GM18499 (cell line): Measurements from ENCODE around the gene PPIE.

ENCODE experiments used
- ATAC-seq: cut with Tn5 transposase; IDR thresholded peaks from one replicate; pipeline ENCODE4 v1.9.1; 2021; ENCODE audit warnings: moderate number of reproducible peaks; ENCODE audit not compliant: insufficient read depth, unreplicated experiment

Gene PPIE

DNA sequence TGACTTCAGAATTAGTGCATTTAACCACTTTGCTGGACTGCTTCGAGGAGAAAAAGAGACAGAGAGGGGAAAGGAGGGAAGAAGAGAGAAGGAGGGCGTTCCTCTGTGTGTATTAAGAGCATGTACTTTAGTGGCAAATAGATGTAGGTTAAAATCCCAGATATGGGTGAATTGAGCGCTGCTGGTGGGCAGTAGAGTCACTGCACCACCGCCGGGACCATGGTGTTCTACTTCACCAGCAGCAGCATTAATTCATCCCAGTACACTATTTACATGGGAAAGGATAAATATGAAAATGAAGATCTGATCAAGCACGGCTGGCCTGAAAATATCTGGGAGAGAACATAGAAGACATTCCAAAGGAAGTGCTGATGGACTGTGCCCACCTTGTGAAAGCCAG lies 20.9 kb upstream of the PPIE start:
- ATAC-seq: no peak

DNA sequence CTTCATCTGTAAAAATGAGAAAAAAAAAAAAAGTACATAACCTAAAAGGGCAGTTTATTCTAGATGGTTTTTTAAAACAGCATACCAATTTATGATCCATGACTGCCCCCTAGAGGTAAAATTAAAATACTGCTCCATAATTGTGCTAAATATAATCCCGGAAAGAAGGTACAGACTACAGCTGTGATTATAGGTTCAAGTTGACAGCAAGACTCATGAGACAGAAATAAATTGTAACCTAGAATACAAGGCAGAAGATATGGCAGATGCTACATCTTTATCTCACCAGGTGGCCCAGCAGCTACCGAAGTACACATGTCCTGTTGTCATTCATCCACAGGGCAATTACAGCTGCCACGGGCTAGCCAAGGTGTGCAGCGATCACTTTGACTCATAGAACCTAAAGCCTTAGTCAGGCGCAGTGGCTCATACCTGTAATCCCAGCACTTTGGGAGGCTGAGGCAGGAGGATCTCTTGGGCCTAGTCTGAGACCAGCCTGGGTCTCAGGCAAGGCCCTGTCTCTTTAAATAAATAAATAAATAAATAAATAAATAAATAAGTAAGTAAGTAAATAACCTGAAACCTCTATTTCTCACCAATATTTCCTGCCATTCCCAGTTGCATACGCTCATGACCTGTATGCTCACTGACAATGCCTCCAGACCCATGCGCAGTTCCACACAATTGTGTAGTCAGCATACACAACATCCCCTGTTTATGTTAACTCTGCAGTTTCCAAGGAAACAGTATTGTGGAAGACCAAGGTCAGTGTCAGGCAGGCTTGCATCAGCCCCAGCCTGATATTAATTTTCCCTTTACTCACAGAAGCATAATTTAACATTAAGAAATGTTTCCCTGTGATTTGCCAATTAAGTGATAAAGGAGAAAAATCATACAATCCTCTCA lies 18.3 kb upstream of the PPIE start:
- ATAC-seq: no peak

DNA sequence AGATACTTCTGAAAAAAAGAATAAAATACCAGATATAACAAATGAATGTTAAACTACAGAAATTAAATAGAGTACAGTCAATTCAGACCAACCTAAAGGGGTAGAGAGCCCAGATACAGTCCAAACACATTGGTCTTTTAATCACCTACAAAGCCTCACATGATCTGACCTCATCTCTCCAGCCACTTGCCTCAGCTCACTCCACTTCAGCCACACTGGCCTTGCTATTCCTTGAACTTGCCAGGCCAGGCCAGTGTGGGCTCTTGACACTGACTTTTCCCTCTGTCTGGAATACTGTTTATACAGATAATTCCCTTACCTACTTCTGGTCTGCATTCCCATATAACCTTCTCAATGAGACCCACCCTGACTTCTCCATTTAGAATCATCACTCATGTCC lies 17.0 kb upstream of the PPIE start:
- no peak for ATAC-seq

DNA sequence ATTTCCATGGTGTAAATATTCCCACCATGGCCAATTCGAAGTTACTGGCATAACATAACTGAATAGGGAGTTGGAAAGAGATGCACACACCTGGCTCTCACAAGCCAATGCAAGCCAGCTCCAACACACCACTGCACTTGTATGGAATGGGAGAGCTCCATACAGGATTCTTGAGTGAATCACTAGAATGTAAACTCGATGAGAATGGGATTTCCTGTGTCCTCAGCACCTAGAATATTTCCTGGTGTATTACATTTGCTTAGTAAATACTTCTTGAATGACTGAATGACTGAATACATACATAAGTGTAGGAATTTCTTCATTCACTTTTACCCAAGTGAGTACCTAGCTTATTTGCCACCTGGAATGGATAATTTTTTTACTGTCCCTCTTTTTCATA lies 16.2 kb upstream of the PPIE start:
- no peak for ATAC-seq

DNA sequence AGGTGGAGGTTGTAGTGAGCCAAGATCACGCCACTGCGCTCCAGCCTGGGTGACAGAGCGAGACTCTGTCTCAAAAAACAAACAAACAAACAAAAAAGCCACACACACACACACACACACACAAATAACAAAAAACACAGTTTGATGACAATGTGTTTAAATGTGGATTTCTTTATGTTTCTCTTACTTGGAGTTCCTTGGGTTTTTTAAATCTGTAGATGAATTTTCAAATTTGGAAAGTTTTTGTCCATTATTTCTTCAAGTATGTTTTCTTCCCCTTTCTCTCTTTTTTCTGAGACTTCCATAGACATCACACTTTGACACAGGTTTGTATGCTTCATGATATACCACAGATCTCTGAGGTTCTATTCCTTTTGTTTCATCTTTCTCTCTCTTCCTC lies 12.1 kb upstream of the PPIE start:
- ATAC-seq: no peak

DNA sequence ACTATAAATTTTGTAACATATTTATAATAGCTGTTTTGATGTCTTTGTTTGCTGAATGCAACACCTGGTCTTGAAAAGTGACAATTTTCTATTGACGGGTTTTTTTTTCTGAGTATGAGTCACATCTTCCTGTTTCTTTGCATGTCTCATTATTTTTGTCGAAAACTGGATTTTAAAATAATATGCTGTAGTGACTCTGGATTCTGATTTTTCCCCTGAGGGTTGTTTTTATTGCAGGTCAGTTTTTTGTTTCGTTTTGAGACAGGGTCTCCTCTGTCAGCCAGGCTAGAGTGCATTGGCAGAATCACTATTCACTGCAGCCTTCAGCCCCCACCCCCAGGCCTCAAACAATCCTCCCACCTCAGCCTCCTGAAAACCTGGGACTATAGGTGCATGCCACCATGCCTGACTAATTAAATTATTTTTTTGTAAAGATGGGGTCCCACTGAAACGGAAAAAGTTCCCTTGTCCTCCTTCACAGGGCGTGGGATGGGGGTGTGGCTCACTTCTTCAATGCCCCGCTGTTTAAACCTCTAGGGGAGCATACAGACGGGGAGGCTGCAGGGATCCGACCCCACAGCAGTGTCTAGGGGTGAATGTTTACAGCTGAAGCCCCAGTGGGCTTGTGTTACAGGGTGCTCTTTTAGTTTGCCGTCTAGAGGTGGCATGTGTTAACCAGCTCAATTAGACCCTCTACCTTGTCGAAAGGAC lies 11.3 kb upstream of the PPIE start:
- ATAC-seq: no peak

DNA sequence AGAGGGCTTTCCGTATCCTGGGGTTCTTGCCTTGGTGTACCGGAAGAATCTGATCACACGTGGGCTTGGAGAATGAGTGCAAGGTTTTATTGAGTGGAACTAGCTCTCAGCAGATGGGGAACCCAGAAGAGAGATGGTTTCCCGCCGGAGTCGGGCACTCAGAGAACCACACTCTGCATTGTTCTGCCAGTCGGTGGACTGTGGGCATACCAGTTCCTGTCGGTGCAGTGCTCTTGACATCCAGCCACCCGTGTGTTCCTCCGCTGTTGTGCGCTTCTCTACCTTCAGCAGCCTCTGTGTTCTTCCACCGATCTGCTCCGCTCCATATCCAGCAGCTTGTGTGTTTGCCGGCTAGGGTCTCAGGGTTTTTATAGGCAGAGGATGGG lies 10.8 kb upstream of the PPIE start:
- ATAC-seq: no peak

DNA sequence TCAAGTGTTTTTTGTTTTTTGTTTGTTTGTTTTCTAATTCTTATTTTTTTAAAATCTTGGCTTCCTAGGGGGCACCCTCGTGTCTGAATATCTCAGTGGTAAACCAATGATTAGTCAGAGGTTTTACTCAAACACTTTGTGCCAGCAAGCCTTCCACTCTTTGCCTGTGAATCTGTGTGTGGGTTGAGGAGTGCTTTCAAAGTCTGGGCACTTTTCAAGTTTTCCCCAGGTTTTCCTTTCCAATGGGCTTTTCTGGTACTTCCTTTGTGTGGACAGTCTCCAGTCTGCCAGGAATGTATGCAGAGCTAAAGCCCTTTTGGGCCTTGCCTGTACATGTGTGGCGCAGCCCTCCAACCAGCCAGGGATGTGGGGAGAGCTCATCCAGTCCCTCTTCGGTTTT lies 9.7 kb upstream of the PPIE start:
- ATAC-seq: no peak

DNA sequence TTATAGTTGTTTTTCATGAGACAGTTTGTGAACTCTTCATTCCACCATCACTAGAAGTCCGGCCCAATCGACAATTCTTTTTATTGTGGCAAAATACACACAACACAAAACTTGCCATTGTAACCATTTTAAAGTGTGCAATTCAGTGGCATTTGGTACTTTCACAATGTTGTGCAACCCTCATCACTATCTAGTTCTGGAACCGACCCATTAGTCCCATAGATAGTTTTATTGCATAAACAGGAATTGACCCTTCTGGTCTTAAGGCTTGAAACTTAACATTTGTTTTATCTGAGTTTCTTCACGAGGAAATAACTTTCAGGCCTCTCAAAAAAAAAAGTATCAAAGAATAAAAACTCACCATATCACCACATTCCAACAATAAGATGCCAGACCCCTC lies 8.8 kb upstream of the PPIE start:
- no peak for ATAC-seq

DNA sequence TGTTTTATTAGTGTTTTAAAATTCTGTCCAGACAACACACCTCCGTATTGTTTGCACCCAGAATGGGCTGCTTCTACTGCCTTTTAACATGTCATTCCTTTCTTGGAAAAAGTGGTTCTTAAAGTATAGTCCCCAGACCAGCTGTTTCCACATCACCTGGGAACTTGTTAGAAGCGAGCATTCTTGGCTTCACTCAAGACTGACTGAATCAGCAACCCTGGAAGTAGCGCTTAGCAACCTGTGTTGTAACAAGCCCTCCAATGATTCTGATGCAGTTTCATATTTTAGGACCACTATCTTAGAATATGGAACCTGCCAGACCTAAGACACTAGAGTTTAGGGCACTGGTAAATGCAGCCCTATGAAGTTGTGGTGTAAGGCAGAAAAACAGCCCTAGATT lies 6.0 kb upstream of the PPIE start:
- ATAC-seq: no peak

DNA sequence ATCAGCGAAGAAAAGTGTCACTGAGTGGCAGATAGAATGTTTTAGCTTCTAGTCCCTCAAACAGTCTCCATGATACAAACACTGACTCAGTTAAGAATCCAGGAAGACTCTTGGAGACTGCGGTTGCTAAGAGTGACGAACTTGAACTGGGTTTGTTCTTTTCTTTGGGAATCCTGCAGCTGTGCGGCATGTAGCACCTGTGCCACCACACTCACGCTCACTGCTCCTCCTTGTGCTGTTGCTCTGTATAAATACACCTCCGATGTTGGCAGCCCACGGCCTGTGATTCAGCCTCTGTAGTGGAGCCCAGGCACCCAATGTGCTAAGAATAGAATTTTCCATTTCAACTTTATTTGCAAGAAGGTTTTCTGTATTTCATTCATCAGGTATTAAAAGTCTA lies 5.5 kb upstream of the PPIE start:
- no peak for ATAC-seq

DNA sequence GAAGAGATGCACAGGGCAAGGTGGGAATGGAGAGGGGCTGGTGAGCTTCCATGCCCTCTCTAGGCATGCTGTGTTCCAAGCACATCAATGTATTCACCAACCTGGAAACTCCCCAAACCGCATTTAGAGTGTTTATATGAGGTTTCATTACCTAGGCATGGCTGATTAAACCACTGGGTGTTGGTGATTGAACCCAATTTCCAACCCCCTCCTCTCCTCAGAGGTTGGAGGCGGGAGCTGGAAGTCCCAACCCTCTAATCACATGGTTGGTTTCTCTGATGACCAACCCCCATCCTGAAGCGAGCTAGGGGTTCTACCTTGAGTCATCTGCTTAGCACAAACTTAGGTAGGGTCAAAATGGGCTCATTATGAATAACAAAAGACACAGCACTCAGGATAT lies 3.0 kb upstream of the PPIE start:
- ATAC-seq: no peak

DNA sequence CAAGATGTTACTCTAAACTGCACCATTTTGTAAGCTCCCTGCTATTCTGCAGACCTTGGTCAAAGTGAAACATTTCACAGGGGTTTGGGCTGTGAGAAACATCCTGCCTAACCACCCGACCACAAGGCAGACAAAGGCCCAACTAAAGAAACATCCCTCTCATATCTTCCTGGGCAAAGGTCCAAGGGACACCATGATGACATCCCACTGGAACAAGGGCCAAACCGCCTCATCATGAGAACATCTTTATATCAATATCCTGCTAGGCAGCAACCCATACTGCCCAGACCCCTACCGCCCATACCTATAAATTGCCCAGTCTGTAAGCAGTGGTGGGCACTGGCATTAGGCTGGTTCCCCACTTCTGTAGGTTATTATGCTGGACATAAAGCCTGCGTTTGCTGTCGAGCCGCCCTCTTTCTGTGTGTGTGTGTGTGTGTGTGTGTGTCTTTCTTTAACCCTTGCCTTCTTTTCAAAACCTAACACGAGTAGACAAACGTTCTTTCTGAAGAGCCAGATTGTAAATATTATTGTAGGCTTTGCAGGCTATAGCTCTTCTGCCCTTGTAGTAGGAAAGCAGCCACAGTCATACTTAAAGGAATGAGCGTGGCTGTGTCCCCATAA lies 1.0 kb upstream of the PPIE start:
- ATAC-seq: no peak

DNA sequence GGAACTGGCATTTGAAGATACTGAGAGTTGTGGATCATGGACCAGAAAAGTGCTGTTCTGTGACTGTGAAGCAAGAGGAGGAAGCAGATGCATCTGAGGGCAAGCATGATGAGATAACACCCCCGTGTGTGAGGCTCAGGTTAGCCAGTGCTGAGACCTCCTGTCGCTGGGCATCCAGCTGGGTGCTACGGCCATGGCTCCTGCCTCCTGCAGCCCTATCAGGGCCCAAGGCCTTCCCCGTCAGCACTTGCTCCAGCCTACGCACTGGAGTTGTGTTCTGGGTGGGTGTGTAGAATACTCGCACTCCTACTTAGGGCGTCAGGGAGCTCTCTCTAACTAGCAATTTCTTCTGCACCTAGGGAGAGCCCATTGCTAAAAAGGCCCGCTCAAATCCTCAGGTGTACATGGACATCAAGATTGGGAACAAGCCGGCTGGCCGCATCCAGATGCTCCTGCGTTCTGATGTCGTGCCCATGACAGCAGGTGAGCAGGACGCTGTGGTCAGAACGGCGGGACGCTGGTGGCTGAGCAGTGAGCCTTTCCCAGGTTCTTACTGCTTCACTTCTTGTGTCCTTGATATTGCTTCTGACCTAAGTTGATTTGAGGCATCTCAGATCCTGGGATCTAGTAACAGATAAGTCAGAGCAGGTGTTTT lies 6.5 kb downstream of the PPIE start:
- no peak for ATAC-seq

DNA sequence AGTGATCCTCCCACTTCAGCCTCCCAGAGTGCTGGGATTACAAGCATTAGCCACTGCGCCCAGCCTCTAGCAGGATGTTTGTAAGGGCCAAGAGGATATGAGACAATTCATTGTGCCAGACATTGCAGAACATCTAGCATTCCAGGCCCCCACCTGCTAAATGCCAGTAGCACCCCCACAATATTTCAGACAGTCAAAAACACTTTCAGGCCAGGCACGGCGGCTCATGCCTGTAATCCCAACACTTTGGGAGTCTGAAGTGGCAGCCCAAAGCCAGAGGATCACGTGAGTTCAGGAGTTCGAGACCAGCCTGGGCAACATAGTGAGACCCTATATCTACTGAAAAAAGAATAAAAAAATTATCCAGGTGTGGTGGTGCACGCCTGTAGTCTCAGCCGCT lies 12.9 kb downstream of the PPIE start:
- ATAC-seq: no peak

DNA sequence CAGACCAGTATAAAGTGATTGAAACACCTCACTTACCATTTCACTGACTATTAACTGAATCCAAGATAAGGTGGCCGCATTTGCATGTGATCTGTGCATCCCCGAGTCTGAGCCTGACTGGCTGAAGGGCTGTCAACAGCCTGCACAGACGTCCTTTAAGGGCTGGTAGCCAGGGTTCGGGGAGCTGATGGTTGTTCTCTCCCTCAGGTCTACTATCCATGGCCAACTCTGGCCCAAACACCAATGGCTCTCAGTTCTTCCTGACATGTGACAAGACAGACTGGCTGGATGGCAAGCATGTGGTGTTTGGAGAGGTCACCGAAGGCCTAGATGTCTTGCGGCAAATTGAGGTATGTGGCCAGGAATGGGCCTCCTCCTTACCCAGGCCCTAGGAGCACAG lies 14.0 kb downstream of the PPIE start:
- no peak for ATAC-seq

DNA sequence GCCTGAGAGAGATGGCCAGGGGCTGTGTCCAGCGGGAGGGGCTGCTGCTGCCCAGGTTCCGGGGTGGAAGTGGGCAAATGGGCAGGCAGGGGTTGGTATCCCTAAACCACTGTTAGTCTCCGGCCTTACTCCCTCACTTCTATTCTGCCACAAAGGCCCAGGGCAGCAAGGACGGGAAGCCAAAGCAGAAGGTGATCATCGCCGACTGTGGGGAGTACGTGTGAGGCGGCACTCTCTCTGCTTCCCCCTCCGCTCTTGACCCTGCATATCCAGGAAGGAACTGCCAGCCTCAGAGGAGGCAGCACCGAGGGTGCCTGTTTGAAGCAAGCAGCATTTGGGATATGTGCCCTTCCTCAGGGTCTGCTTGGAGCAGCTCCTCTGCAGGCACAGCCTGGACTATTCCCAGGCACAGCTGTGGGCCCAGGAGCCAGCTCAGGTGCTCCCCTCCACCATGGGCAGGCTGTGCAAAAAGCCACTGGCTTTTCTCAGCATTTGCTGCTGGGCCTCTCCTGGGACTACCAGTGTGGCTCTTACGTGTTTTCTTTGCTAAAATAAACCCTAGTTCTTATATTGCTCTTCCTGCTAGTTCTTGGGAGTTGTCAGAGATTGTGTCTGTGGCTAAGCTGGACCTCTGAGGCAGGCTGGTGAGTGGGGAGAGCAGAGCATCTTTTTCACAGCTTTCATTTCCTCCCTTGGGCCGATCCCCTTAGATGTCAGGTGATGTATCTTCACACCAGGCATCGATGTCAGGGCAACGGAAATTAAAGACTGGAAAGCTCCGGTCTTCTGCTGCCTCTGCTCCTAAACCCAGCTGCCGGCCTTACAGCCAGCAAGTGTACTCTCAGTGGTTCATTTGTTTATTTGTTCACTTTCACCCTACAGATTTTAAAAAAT lies 14.7 kb downstream of the PPIE start:
- no peak for ATAC-seq

DNA sequence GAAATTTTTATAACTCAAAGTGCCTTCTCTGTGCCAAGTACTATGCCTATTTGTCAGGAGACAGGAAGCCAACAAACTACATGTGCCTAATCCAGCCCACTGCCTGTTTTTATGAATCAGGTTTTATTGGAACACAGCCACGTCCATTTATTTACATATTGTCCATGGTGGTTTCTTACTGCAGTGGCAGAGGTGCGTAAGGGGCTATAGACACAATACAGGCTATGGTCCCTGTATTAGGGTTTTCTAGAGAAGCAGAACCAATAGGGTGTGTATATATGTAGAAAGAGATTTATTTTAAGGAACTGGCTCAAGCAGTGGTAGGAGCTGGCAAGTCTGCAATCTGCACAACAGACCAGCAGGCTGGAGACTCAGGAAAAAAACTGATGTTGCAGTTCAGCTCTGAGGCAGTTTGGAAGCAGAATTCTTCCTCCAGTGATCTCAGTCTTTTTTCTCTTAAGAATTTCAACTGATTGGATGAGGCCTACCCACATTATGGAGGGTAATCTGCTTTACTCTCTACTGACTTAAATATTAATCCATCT lies 15.4 kb downstream of the PPIE start:
- ATAC-seq: no peak

DNA sequence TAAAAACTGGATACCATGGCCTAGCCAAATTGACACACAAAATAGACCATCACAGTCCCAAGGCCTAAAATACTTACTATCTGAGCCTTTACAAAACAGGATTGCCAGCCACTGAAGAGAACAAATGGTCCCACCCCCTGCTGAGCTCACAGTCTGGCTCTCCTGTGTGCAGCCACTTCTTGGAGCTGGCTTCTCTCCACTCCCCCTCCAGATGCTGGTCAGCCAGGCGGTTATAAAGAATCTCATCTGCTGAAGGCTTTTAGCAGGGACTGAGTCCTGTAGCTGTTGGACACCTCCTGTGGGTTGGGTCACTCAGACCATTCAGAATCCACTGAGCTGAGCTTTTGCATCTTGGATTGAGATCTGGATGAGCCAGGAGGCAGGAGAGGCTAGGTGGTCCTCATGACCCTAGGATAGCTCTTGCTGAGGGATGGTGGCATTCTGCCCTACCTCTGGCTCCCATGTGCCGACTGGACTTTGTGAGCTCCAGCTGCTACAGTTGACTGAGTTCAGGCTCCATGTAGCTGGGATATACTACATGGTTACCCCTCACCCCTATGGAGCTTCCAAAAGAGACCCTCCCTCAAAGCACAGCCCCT lies 16.3 kb downstream of the PPIE start:
- no peak for ATAC-seq
